GM12874 (cell line): Measurements from ENCODE around the gene PRICKLE2.

Experiments used
- CTCF ChIP-seq: IDR thresholded peaks from 2 replicates; pipeline ENCODE4 v1.5.1; 2011; ENCODE audit warnings: low read depth, mild to moderate bottlenecking, control low read depth, low read length, moderate library complexity; ENCODE audit not compliant: insufficient read depth

The PRICKLE2 gene

GRCh38 chr3:64260431-64260830, 35.2 kb upstream of the PRICKLE2 start:
- no peak for TF ChIP-seq CTCF

DNA sequence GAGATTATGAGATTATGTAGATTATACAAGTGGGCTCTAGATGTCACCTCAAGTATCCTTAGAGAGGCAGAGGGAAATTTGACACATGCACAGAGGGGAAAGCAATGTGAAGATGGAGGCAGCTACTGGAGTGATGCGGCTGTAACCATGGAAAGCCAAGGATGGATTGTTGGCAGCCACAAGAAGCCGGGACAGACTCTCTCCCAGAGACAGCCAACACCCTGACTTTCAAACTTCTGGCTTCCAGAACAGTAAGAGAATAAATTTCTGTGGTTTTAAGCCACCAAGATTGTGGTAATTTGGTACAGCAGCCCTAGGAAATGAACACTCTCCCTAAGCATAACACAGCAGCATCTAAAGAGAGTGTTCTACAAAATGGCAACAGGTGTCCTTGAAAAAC, 34.4 kb upstream of the PRICKLE2 start:
- TF ChIP-seq CTCF: no peak

DNA sequence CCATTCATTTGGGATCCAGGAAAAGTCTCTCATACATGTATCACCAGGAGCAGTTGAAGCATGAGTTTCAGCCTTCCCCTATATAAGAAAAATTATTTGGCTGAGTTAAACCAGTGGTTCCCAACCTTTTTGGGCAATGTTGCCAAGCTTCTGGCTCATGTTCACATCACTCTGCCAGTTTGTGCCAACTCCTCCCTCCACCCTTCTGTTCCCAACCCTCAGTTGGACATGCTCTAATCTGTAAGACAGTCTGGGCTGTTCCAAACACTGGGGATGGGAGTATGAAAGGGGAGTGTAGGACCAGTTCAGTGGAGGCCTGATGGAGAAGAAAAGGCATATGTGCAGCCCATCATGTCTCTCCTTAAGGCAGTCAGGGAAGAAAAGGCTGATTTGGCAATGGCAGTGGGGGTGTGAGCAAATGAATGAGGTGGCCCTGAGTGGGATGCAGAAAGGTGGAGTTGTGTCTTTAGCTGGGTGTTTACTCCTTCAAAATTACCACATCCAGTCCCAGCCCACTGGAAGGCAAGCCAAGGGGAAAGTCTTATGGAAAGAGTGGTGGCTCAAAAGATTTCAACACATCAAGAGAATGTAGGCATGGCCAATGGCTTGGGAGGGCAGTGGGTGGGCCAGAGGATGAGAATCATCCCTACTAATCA, 32.0 kb upstream of the PRICKLE2 start:
- no peak for TF ChIP-seq CTCF

DNA sequence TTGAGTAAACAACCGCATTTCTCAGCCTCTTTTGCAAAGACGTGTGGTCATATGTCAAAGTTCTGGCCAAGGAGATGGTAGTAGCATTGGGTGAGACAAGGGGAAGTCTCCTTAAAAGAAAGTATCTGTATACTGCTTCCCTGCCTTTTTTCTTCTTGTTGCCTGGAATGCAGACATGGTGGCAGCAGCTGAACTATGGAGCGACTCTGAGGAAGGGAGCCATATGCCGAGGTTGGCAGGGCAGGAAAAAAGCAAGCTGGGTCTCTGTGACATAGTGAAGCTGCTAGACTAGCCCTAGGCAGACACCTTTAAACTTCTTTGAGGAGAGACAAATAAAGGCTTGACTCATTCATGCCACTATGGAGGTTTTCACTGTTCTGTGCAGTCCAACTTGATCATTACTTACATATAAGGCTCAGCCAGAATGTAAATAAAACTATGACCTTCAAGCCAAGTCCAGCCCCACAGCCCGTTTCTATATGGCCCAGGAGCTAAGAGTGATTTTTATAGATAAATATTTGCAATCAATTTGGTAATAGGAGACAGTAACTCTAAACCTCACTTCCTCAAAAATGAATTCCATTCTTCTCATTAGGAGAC, 30.6 kb upstream of the PRICKLE2 start:
- TF ChIP-seq CTCF: no peak

GRCh38 chr3:64254443-64254842, 29.2 kb upstream of the PRICKLE2 start:
- TF ChIP-seq CTCF: no peak

- no peak for TF ChIP-seq CTCF
These were observed 28.4 kb upstream of the PRICKLE2 start for GRCh38 chr3:64253689-64254088.

GRCh38 chr3:64251019-64251418, 25.8 kb upstream of the PRICKLE2 start:
- no peak for TF ChIP-seq CTCF
